ENCODE data around the gene TMEM19.

- TF ChIP-seq CTCF (IDR thresholded peaks at IDR 0.05) (no peak), POLR2A (IDR thresholded peaks at IDR 0.05) (no peak)
Measured at GRCh38 chr12:71702590-71702989, 16.7 kb downstream of the TMEM19 start.

All from lower leg skin (tissue), 3 donors.